SH-SY5Y (cell line): ENCODE results near the gene AK5.

Experiments used
- GATA2 ChIP-seq: IDR thresholded peaks from 2 replicates; pipeline ENCODE4 v1.6.1; 2011; ENCODE audit warnings: mild to moderate bottlenecking, low read depth, low read length
- GATA3 ChIP-seq: IDR thresholded peaks from 2 replicates; pipeline ENCODE4 v1.6.1; 2011; ENCODE audit warnings: low read depth, mild to moderate bottlenecking, low read length, moderate library complexity

Gene AK5

DNA sequence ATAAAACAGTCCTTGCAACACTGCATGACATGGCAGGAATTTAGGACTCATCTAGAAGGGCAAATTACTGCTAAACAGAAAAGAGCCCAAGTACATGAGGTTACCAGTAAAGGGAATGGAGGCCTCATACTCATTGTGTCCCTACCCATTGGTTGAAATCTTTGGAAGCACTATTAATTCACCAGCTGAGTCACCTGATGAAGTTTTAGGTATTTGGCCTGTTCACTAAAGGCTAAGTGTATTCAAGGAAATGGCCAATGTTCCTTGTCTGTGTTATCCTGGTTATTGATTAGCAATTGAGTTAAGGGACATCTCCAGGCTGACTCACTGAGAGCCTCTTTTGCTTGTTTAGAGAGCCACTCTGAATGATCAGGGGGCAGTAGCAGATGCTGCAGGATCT lies 212.2 kb downstream of the AK5 start:
- TF ChIP-seq GATA3 = no peak
- no peak for TF ChIP-seq GATA2

DNA sequence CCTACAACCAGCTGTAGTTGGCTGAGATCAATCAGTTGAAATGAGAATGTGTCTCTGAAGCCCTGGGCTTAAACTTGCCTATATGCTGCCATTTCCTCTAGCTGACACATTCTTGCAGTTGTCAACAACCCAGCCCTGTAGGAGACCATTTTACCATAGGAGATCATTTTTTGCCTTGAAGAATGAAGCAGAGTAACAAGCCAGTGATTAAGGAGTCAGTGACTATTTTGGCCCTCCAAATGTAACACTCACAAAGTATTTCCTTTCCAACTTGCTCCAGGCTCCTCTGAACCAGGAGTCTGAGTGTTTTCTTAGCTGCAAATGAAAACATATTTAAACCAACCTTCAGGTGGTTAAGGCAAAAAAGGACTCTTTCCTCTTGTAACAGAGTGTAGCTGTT lies 217.1 kb downstream of the AK5 start:
- TF ChIP-seq GATA3 = no peak
- no peak for TF ChIP-seq GATA2

DNA sequence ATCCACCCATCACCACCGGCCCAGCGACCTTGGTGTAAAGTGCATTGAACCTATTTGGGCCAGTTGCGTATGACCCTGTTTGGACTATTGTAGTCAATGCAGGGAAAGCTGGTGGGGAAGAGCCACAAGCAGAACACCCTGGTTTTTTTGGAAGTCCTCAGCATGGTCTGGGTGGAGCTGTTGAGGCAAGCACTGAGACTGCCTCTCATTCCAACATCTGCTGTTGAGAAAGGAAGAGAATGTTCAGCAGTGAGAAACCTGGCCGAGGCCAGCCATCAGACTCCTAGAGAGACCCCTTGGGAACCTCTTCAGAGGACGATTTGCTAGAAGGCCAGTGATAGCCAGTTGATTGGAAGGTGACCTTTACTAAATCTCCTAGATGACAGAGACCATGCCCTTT lies 217.6 kb downstream of the AK5 start:
- TF ChIP-seq GATA3 (no peak), GATA2 (no peak)

DNA sequence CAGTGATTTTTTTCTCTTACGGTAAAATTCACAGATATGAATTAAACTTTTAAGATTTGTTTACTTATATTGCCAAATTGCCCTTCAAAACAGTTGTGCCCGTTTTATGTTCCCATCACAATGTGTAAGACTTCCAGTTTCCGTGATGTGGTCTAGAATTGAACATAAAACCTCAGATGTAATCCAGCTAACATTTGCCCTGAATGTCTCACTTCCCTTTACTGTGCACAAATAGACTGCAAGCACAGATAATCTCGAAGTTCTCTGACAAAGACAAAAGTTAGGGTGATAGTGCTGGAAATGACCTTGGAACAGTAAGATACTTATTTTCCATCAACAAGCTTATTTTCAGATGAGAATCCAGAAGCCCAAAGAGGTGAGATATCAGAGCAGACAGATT lies 223.2 kb downstream of the AK5 start:
- TF ChIP-seq GATA2 (no peak), GATA3 (no peak)

DNA sequence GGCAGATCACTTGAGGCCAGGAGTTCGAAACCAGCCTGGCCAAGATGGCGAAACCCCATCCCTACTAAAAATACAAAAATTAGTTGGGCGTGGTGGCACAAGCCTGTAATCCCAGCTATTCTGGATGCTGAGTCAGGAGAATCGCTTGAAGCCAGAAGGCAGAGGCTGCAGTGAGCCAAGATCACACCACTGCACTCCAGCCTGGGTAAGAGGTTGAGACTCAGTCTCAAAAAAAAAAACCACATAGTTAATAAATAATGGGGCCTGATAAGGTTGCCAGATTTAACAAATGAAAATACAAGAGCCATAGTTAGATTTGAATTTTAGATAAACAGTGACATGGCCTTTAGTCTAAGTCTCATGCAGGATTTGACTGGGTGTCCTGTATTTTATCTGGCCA lies 225.0 kb downstream of the AK5 start:
- TF ChIP-seq GATA2 (no peak), GATA3 (no peak)

DNA sequence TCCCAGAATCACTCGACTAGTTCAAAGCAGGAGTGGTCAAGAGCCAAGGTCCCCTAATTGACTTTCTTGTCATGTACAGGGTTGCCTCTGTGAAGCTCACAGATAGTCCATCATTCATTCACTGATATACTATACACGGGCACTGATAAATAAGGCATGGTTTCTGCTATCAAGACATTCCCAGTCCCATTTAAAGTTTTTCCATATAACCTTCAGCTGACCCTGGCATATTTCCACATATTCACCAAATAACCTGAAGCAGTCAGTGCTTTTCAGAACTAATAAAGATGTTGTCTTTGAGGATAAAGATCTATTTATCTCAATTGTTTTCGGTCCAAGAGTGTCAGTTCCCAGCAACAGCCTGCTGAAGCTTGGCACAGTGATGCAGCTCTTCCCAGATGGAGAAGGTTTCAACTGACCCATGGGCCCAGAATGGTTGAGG lies 227.3 kb downstream of the AK5 start:
- no peak for TF ChIP-seq GATA3

DNA sequence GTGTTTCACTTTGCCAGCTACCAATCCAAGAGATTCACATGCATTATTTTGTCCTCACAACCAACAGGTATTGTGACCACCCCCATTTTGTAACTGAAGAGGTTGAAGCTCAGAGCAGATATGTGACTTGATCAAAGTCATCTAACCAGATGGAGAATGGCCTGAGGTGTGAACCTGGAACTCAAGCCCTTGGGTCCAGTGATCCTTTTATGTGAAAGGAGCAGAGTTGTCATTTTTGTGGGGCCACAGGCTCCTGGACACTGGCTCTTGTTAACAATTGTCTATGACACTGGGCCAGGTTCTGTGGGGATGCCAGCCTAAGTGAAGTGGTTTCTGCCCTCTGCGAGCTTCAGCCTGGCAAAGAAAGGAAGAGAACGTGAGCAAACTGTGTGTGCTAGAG lies 228.1 kb downstream of the AK5 start:
- TF ChIP-seq GATA3 (no peak), GATA2 (no peak)

DNA sequence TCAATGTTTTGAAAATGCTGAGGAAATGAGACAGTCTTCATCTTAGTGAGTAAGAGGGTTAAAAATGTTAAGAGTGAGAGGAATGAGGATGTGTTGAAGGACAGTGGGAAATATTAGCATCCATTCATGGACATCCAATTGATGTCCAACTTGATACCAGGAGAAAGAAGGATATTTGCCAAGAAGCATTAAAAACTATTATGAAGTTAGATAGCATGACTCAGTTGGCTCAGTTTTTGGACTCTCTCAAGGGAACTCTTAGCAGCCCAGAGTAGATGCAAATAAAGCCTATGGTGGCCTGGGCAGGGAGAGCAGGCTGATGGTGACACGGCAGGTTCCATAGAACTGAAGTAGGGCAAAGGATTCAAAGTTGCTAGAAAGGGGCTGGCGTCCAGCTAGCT lies 229.6 kb downstream of the AK5 start:
- no peak for TF ChIP-seq GATA2
- TF ChIP-seq GATA3 = no peak

DNA sequence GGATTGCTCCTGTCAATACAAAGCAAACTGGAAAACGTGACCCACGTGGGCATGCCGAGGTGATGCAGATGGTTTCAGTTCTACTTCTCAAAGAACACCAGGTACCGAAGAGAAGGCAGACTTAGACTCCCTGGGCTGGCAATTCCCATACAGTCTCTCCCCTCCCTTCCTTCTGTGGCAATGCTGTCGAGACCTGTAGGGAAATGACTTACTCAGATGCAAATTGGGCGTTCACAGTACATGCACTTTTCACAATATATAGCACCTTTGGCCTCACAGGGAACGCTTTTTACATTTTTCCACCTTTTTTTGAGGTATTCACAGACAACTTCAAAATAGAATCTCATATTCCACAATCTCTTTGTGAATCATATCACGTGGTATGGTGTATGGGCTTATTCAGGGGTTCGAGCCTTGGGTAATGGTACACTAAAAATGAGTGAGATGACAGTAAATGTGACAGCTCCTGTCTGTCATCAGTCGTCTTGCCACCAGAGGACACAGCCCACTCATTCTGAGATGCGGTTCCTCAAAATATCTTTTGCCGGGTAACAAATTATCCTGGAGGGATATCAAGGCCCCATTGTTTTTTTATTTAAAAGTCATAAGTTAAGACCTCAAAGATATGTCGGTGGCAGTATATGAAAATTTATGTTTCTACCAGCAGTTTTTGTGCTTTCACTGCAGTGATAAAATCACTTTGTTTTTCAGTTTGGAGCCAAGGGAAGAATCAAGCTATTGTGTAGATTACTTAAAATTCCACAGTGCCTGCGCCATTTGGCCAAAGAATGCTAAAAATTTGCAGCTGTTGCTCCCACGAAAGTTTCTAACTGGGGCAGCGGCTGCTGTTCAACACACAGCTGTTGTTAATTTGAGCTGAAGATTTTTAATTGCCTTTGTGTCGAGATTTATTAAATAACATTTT lies 232.3 kb downstream of the AK5 start:
- TF ChIP-seq GATA2 (no peak), GATA3 (no peak)

DNA sequence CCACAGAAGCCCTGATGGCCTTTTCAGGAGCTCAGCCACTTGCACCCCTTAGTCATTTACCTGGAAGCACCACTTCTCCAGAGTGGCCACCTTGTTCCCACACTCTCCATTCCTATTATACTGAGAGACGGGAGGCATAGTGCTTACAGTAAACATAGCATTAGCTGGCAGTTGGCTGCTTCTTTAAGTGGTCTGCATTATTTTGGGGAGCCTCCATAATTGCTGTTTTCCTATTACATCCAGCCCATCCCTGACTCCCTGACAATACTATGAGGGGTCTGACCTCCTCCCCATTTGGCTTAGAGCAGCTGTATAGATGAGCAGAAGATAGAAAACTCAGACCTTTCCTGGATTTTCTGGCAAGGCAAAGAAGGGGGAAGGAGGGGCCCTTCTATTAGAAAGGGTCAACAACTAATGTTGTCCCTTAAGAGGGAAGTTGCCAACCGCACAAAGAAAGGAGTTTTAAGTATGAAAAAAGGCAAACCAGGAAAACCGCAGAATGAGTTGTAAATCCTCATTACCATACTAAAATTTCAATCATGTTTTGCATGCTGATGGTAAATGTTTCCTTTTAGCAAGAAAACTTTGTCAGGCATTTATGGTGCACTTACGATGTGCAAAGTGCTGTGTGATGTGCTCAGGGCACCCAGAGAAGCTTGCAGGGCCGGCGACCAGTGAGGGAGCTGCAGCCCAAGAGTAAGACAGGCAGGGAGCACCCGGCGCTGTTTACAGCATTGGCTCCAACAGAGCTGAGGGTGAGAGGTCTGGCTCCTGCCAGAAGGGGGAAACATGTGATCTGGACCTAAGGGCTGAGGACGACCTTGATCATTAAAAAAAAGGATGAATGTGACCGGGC lies 233.3 kb downstream of the AK5 start:
- no peak for TF ChIP-seq GATA2
- no peak for TF ChIP-seq GATA3

DNA sequence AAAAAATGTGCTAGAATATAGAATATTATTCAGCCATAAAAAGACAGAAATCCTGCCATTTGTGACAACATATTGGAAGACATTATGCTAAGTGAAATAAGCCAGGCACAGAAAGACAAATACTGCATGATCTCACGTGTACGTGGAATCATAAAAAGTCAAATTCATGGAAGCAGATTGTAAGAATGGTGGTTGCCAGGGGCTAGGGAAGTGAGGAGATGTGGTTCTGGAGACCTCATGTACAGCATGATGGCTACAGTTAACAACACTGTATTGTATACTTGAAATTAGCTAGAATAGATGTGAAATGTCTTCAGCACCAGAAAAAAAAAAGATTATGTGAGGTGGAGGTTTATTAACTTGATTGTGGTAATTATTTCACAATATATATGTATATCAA lies 234.3 kb downstream of the AK5 start:
- TF ChIP-seq GATA2 = no peak
- no peak for TF ChIP-seq GATA3

DNA sequence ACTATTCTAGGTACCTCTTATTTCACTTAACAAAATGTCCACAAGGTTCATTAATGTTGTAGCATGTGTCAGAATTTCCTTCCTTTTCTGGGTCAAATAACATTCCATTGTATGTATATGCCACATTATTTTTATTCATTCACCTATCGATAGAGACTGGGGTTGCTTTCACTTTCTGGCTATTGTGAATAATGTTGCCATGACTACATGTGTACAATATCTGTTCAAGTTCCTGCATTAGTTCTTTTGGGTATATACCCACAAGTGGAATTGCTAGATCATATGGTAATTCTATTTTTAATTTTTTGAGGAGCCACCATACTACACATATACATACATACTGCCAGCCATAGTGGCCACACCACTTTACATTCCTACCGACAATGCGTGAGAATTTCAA lies 242.2 kb downstream of the AK5 start:
- no peak for TF ChIP-seq GATA2
- TF ChIP-seq GATA3 = no peak

DNA sequence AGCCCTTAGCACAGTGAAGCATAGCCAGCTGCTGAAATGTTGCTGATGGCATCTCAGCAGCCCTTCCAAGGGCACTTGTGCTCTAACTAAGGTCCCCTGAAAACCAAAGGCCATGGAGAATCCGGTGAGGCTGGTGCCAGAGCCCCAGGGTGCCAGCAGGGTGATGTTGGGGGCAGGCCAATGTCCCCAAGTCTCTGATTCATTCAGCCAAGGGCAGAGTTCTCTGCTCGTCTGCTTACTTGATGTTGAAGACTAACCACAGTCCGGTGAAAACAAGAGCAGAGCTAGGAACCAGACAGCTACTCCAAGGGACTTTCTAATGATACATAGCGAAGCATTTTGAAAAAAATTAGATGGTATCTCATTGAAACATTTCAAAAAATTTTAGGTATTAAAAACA lies 250.8 kb downstream of the AK5 start:
- TF ChIP-seq GATA2 (no peak), GATA3 (no peak)

DNA sequence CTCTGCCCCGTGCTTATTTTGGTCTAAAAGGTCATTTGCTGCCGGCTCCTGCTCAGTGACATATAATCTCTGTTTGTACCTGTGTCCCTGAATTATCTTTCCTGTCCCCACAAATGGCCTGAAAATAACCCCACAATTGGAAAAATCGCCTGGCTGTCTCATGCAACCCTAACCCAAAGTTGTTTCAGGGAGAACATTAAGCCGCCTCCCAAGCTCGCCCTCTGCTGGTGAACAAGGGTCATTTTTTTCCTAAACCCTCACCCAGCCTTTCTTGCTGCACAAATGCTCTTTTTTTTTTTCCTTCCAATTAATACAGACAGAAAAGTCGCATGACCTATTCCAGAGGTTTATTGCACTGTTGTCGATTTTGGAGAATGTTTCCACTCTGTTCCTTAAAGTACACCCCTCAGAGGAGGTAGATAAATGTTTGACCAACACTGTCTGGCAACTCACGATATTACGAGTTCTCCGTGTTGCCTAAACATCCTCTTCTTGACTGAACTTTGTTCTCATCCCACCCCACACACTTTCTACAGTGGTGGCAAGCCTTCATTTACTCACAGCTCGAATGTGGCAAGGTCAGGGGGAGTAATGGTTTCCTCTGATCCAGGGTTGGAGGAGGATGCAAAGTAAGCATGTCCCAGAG lies 252.0 kb downstream of the AK5 start:
- TF ChIP-seq GATA3 = no peak
- no peak for TF ChIP-seq GATA2
